B cell (primary cell): ENCODE measurements around the gene ZC4H2.

Source experiments
- CTCF ChIP-seq: fragments of 200-600 bp; IDR thresholded peaks from one replicate; pipeline ENCODE4 v1.8.0; 2022; ENCODE audit warnings: antibody characterized with exemption, mild to moderate bottlenecking
- EZH2 ChIP-seq: IDR thresholded peaks from 2 replicates; pipeline ENCODE4 v1.6.1; 2012; ENCODE audit warnings: borderline replicate concordance, low read depth, mild to moderate bottlenecking, moderate library complexity, low read length; ENCODE audit not compliant: insufficient read depth, poor library complexity, severe bottlenecking

GRCh38 chrX:65009459-65009858, 33.2 kb upstream of the ZC4H2 start:
- no peak for TF ChIP-seq CTCF
- TF ChIP-seq EZH2 = no peak
